GM19023 (cell line): ENCODE data around the gene AK4.

Experiments used
- ATAC-seq: cut with Tn5 transposase; IDR thresholded peaks from one replicate; pipeline ENCODE4 v1.9.1; 2021; ENCODE audit warnings: mild to moderate bottlenecking, moderate library complexity; ENCODE audit not compliant: unreplicated experiment

The AK4 gene

GRCh38 chr1:65269612-65270011 lies 121.6 kb downstream of the AK4 start:
- ATAC-seq, result no peak

- ATAC-seq, result no peak
Observed at GRCh38 chr1:65276197-65276939, 128.4 kb downstream of the AK4 start.

- no peak for ATAC-seq
Observed at GRCh38 chr1:65277605-65278347, 129.8 kb downstream of the AK4 start.

- no peak for ATAC-seq
Observed at GRCh38 chr1:65278376-65279069, 130.5 kb downstream of the AK4 start.

- no peak for ATAC-seq
Observed at GRCh38 chr1:65279070-65279779, 131.2 kb downstream of the AK4 start.
